ENCODE results near the gene ENTPD5.
A peak's percentile ranks its signal among the peaks of the same experiment; 100 is the strongest.
"Not testable (repeated sequence)": the region's sequence is repeated elsewhere in the genome, so short reads cannot be mapped to it uniquely, and the experiment has no call there.

The ENTPD5 gene

GRCh38 chr14:74018586-74019407 lies at the start of gene ENTPD5, which contains the start of gene BBOF1:
Gene ENTPD5, minus strand, starts transcription at chr14:74019288. Its CDS starts 31,186 bp downstream, at chr14:73988102.
Gene BBOF1, plus strand, starts transcription at chr14:74019349. Its CDS starts 130 bp downstream, at chr14:74019479.
- peak; percentile 83 for DNase-seq

GRCh38 chr14:74065746-74066575 lies 46.9 kb upstream of the ENTPD5 start:
- no peak for DNase-seq

GRCh38 chr14:74064883-74065282 lies 45.8 kb upstream of the ENTPD5 start:
- DNase-seq, result no peak

- no peak for DNase-seq
Observed at GRCh38 chr14:74064426-74064825, 45.3 kb upstream of the ENTPD5 start.

GRCh38 chr14:74062809-74063150 lies 43.7 kb upstream of the ENTPD5 start:
- DNase-seq, result no peak

- no peak for DNase-seq
Observed at GRCh38 chr14:74049876-74050495, 30.9 kb upstream of the ENTPD5 start.

GRCh38 chr14:74048281-74048680 lies 29.2 kb upstream of the ENTPD5 start:
- no peak for DNase-seq

- DNase-seq, result no peak
Observed at GRCh38 chr14:74045522-74045921, 26.4 kb upstream of the ENTPD5 start.

GRCh38 chr14:74042296-74042695 lies 23.2 kb upstream of the ENTPD5 start:
- no peak for DNase-seq

- DNase-seq, result peak; percentile 46
Observed at GRCh38 chr14:74038020-74038859, 19.2 kb upstream of the ENTPD5 start.

GRCh38 chr14:74035556-74035955 lies 16.5 kb upstream of the ENTPD5 start:
- no peak for DNase-seq

GRCh38 chr14:74034572-74034971 lies 15.5 kb upstream of the ENTPD5 start:
- DNase-seq, result no peak

GRCh38 chr14:74029136-74029535 lies 10.0 kb upstream of the ENTPD5 start:
- DNase-seq, result no peak

GRCh38 chr14:74022346-74022745 lies 3.3 kb upstream of the ENTPD5 start:
- no peak for DNase-seq

GRCh38 chr14:74019408-74020137 lies 485 bp upstream of the ENTPD5 start:
- no peak for DNase-seq

- DNase-seq, result no peak
Observed at GRCh38 chr14:74018174-74018585, 908 bp downstream of the ENTPD5 start.

- no peak for DNase-seq
Observed at GRCh38 chr14:74015963-74016362, 3.1 kb downstream of the ENTPD5 start.

- DNase-seq, result no peak
Observed at GRCh38 chr14:74015176-74015575, 3.9 kb downstream of the ENTPD5 start.

GRCh38 chr14:74014299-74014698 lies 4.8 kb downstream of the ENTPD5 start:
- DNase-seq, result no peak

GRCh38 chr14:74008843-74009499 lies 10.1 kb downstream of the ENTPD5 start:
- no peak for DNase-seq

GRCh38 chr14:74005664-74006063 lies 13.4 kb downstream of the ENTPD5 start:
- not testable (repeated sequence) for DNase-seq

Measured in NCI-H1105 (cell line).